Activated CD4-positive, alpha-beta T cell treated with anti-CD3 and anti-CD28 coated beads for 48 hours (primary cell): ENCODE measurements around the gene MAML2.
"Not testable (repeated sequence)": the region's sequence is repeated elsewhere in the genome, so short reads cannot be mapped to it uniquely, and the experiment has no call there.

Experiments
- DNase-seq: peaks from one replicate; pipeline ENCODE4 v3.0.0-alpha.2; 2020

Gene MAML2

GRCh38 chr11:96288915-96289314 lies 54.1 kb downstream of the MAML2 start:
- no peak for DNase-seq

GRCh38 chr11:96287822-96288439 lies 55.1 kb downstream of the MAML2 start:
- DNase-seq, result no peak

DNA sequence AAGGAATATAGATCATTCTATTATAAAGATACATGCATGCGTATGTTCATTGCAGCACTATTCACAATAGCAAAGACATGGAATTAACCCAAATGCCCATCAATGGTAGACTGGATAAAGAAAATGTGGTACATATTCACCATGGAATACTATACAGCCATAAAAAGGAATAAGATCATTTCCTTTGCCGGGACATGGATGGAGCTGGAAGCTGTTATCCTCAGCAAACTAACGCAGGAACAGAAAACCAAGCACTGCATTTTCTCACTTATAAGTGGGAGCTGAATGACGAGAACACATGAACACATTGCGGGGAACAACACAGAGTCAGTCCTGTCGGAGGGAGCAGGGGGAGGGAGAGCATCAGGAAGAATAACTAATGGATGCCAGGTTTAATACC lies 57.0 kb downstream of the MAML2 start:
- DNase-seq, result not testable (repeated sequence)

DNA sequence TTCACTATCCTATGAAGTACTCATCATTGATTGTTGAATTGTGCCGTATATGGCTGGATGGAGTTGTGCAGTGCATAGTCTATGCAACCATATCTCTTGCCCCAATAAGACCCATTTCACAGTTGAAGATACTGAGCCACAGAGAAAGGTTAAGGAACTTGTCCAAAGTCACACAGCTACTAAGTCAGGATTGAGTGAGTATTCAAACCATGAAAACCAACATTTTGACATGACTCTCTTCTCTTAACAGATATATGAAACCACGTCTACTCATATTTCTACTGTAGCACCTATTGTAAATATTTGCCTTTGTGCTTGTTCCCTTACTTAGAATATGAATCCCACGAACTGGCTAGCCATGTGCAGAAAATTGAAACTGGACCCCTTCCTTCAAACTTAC lies 58.1 kb downstream of the MAML2 start:
- no peak for DNase-seq

DNA sequence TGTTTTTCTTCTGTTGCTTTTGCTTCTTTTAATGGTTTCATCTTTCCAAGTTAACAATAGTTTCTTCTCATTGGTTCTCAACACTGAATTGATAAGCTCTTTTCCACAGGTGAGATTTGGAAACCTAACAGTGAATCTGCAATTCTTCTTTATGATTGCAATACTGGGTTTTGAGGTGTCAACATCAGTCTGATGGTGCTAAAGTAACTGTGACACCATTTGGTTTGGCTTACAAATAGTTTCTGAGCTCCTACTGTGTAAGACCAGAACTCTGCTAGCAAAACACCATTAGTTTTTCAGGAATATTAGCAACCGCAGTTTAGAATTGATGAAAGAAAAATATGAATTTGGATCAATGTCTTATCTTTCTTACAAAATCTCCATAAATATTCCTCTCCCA lies 58.6 kb downstream of the MAML2 start:
- DNase-seq, result no peak

DNA sequence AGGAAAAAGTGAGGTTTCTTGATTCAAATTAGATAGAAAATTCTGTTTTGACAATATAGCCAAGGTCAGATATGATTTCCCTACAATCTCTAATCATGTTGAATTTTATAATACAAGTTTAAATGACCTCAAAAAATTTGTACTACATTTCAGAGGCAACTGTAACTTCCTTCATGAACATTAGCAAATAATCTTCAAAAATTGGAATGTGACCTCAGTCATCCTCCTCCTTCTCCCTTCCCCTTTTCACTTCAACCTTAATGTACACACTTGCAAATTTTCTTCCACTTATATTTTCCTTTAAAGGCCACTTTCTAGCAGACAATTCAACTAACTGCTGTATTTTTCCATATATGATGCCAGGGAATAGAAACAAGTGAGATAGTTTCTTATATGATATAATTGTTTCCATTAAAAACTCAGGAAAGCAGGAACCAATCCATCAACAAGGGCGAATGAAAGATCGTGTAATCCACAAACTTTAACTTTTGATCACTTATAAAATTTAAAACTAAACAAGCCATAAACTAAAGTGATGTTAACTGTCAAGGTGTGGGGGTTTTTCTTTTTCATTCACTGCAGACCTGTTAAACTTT lies 60.3 kb downstream of the MAML2 start:
- no peak for DNase-seq

DNA sequence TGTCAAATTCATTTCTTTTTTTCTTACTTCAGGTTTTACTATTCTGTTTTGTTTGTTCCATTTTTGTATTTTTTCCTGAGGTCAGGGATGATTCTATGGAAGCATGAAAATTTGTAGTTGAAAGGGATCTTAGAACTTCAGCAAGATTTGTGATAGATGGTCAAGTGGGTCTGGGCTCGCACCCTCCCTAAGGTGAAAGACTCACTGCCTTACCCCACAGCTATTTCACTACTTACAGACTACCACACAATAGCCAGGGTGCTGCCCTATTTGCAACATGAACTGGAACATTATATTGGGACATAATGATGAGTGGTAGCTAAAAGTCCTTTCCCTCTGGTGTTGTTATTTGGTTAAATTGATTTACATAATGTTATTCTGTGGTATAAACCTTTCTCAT lies 62.6 kb downstream of the MAML2 start:
- no peak for DNase-seq

GRCh38 chr11:96279896-96280290 lies 63.1 kb downstream of the MAML2 start:
- no peak for DNase-seq

DNA sequence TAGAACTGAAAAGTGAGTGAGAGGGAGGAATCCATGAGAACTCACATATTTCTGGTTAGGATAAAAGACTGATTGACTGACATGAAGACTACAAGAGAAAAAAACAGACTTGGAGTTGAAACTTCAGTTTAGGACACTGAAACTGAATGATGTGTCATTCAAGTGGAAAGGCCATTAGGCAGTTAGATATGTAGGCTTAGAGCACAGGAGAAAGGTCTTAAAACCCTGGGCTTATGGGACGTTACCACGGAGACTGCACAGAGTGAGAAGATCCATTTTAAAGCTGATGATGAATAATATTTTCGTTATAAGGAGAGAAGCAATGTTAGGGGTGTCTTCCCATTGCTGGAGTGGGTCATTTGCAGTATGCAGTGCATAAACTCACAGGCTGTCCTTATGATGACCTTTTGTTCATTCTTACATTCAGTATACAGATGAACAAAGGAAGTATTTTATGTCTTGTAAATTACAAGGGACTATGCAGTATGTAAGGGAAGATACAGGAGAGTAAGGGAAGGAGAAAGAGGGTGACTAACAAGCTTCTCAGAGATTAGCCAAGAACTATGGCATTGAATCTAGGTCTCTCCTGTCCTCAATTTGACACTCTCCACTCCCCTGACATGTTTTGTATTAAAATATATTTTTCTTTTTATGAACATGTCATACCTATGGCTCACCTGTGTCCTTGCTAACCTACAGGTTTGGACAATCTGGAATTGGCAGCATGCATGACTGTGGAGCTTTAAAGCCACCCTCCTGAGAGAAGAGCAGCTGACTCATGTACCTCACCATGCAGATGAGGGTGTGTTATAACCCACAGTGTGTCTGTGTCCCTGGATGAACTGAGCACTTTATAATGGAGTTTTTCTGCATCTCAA lies 63.7 kb downstream of the MAML2 start:
- no peak for DNase-seq

GRCh38 chr11:96278039-96278897 lies 64.7 kb downstream of the MAML2 start:
- no peak for DNase-seq

GRCh38 chr11:96277696-96278038 lies 65.3 kb downstream of the MAML2 start:
- DNase-seq, result no peak

GRCh38 chr11:96276836-96277235 lies 66.2 kb downstream of the MAML2 start:
- no peak for DNase-seq

DNA sequence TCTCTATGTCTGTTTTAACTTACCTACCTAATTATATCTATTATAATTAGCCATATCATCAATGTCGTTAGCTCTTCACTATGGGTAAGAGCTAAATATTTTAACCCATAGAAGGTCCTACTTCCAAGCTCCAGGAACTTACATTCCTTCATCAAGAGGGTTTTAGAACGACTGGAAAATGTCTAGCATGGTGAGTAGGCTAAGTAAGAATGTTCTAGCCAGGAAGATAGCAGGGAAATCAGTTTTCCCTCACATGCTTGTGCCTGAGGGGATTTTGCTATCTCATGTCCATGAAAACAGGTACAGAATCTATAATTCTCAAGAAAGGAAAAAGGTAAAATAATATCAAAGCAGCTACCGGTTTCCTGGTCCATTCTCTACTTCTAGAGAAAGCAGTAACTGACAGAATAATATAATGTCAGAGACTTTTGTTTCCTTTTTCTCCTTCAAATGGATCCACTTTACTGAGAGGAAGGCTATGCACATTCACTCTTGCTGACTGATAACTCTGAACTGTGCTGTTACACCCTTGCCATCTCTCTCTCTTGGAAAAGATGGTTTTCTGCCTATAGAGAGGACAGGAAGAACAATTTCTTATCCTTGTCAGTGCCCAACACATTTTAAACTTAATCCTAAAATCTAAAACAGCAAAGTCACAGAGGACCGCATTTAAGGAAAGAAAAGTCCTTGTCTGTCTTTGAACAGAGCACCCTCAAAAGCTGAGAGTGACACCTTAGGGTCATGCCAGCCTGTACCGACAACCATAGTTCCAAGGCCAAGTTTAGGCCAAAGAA lies 67.0 kb downstream of the MAML2 start:
- no peak for DNase-seq

DNA sequence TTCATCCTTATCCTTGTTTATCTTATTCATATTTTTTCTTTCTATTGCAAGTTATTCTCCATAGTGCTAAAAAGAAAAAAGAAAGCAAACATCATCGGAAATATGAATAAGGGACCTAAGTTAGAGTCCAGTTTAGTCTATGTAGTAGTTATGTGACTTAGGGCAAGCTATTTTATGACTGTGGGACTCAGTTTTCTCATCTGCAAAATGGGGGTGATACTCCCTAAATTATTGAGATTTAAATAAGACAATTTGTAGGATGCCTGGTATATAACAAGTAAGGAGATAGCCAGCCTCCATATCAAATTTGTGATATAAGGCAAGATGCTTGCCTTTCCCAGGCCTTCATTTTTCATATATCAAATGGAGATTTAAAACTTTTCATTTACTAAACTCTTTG lies 69.5 kb downstream of the MAML2 start:
- DNase-seq, result no peak

DNA sequence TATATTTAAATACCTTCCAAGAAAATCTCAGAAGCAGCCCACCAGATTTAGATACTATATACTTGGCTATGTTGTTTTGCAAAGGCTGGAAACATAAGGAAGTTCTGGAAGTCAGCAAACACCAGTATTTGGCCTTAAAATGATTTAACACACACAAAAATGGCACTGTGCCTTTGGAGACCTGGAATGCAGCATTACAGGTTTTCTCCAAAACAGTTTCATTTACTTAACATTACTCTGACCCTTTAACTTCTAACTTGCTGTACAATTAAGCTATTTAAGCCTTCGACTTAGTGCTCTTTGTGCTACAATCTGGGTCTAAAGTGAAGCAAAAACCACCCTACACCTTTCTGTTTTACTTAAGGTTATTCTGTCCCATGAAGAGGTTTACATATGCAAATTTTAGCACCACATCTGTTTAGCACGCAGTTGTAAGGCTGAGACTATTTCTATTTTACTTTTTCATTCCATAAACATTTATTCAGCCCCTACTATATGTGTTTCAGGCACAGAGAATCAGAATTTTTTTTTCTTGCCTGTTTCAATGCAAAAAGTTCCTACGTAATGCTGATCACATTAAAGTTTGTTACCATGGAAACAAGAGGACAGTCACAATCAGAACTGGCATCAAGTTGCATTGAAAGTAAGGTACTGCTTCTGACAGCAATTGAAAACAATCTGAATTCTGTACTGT lies 70.3 kb downstream of the MAML2 start:
- no peak for DNase-seq

DNA sequence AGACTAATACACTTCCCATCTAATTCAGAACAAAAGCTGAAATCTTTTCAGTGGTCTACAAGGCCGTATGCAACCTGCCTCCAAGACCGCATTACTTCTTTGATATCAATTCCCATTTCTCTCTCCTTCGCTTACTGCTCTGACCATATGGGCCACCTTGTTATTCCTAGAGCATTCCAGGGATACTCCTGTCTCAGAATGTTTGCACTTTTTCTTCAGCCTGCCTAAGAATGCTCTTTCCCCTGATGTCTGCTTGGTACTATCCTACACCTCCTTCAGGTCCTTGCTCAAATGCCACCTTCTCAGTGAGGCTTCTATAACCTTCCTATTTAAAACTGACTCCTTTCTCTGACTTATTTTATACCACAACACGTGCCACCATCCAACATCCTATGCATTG lies 71.2 kb downstream of the MAML2 start:
- no peak for DNase-seq

DNA sequence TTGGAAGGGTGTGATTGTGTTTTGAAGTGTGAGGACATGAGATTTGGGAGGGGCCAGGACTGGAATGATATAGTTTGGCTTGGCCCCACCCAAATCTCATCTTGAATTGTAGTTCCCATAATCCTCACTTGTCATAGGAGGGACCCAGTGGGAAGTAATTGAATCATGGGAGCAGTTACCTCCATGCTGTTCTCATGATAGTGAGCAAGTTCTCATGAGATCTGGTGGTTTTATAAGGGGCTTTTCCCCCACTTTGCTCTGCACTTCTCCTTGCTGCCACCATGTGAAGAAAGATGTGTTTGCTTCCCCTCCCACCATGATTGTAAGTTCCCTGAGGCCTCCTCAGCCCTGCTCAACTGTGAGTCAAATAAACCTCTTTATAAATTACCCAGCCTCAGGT lies 71.6 kb downstream of the MAML2 start:
- DNase-seq, result not testable (repeated sequence)

DNA sequence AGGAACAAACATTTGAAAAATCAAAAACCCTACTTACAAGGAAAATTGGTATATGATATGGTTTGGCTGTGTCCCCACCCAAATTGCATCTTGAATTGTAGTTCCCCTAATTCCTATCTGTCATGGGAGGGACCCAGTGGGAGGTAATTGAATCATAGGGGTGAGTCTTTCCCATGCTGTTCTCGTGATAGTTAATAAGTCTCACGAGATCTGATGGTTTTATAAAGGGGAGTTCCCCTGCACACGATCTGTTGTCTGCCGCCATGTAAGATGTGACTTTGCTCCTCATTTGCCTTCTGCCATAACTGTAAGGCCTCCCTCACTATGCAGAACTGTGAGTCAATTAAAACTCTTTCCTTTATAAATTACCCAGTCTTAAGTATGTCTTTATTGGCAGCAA lies 74.5 kb downstream of the MAML2 start:
- not testable (repeated sequence) for DNase-seq

DNA sequence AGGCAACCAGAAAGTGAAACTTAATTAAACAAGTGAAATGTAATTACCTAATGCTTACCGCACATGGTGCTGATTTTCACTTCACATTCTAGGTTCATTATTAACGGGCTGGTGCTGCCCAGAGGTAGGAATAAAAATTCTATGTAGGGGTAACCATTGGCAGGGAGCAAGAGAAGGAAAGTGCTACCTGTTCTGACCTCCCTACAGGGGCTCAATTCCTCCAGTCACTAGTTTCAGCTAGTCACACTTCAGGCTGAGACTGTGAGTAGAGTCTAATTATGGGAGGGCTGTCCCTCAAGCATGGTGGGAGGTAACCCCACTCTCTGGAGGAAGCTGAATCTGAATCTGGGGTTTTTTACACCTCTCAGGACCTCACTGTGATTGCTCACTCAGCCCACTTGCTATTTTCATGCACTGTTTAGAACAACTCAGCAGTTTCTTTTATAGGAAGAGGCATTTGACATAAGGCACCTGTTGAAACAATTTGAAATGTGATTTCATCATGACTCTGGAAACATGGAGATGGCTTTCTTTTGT lies 75.4 kb downstream of the MAML2 start:
- DNase-seq, result peak; percentile 60

- no peak for DNase-seq
Measured at GRCh38 chr11:96267001-96267495, 75.9 kb downstream of the MAML2 start.

GRCh38 chr11:96265972-96266371 lies 77.0 kb downstream of the MAML2 start:
- DNase-seq, result no peak
